Measurements from ENCODE around the gene HOXA6. TPM values are rescaled to one million over a fixed set of nuclear protein-coding genes. Genes with fewer than 3 reads are reported as not detected.

Gene HOXA6
- total and polyA plus RNA-seq, 4 donors: 0.23 TPM; not detected in 3

GRCh38 chr7:27160145-27160545 is 12.6 kb upstream of the HOXA6 start:
- DNase-seq (ENCODE audit: low spot score): no peak
- no peaks in the 10 kb centered on the region for H3K36me3 ChIP-seq (ENCODE audit: control insufficient read depth in 4 of 4, insufficient read depth in 3 of 4, low read depth in 1 of 4, low read length in 3 of 4)
- no peak overlapping the region for H3K27ac ChIP-seq (ENCODE audit: low read depth in 1 of 2, low read length in 2 of 2)
- H3K27me3 ChIP-seq (ENCODE audit: control insufficient read depth in 4 of 4, insufficient read depth in 4 of 4, low read length in 3 of 4): peaks cover 9 to 49% (median 24%) of the 10 kb centered on the region in 4 donors
- 14% methylated on average over 23 of the region's 23 CpGs for WGBS
- H3K9me3 ChIP-seq (ENCODE audit: control insufficient read depth in 4 of 4, low read length in 3 of 4): peaks cover 0 to 12% (median 0%) of the 10 kb centered on the region in 4 donors
- peaks cover 12 to 33% (median 13%) of the 10 kb centered on the region in 4 donors for H3K4me1 ChIP-seq (ENCODE audit: control insufficient read depth in 4 of 4, insufficient read depth in 4 of 4, low read length in 3 of 4)
- TF ChIP-seq YY1 (IDR thresholded peaks at IDR 0.05) (no peak), RAD21 (IDR thresholded peaks at IDR 0.05) (no peak), GABPA (IDR thresholded peaks at IDR 0.05 in 1 of 2, conservative IDR thresholded peaks at IDR 0.05 in 1 of 2) (no peak), SP1 (IDR thresholded peaks at IDR 0.05) (no peak), ZBTB33 (IDR thresholded peaks at IDR 0.05) (no peak), JUND (IDR thresholded peaks at IDR 0.05) (no peak), TAF1 (conservative IDR thresholded peaks at IDR 0.05) (no peak), FOXA1 (IDR thresholded peaks at IDR 0.05) (no peak), FOXA2 (IDR thresholded peaks at IDR 0.05) (no peak), CTCF (IDR thresholded peaks at IDR 0.05; ENCODE audit: low read depth, low read length, missing input control) (no peak), HNF4A (conservative IDR thresholded peaks at IDR 0.05) (no peak), ATF3 (IDR thresholded peaks at IDR 0.05) (no peak), HNF4G (IDR thresholded peaks at IDR 0.05) (no peak), MAX (IDR thresholded peaks at IDR 0.05) (no peak), NR2F2 (IDR thresholded peaks at IDR 0.05) (no peak), RXRA (IDR thresholded peaks at IDR 0.05) (no peak), EGR1 (IDR thresholded peaks at IDR 0.05; ENCODE audit: low read depth in 2 of 2) (no peak), REST (IDR thresholded peaks at IDR 0.05) (no peak)
- H3K9ac ChIP-seq (ENCODE audit: low read depth in 1 of 2, low read length in 2 of 2): no peak overlapping the region
- peak overlapping the region in 2 of 3 donors; percentile 54 to 72 for H3K4me3 ChIP-seq (ENCODE audit: low read depth in 1 of 3, low read length in 3 of 3)
